OCI-LY3 (cell line): ENCODE data around the gene RCAN3.

Experiments used
- EZH2phosphoT487 ChIP-seq: fragments of 200-600 bp; shearing (Covaris generic); IDR thresholded peaks from 2 replicates; pipeline ENCODE4 v1.6.1; 2018; ENCODE audit warnings: antibody characterized with exemption, mixed run types, low read depth
- TF ChIP-seq, protein P1 (sequence below): fragments of 200-600, 300-600 bp; sonication (generic); IDR thresholded peaks from 2 replicates; pipeline ENCODE4 v1.5.1; 2014; ENCODE audit warnings: antibody characterized with exemption, low read length, low read depth

DNA sequence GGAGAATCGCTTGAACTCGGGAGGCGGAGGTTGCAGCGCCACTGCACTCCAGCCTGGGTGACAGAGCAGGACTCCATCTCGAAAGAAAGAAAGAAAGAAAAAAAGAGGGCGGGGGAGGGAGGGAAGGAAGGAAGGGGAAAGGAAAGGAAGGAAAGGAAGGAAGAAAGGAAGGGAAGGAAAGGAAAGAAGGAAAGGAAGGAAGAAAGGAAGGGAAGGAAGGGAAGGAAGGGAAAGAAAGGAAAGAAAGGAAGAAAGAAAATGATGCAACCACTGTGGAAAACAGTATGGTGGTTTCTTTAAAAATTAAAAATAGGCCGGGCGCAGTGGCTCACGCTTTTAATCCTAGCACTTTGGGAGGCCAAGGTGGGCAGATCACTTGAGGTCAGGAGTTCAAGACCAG lies 15.2 kb upstream of the RCAN3 start:
- TF ChIP-seq, protein P1, sequence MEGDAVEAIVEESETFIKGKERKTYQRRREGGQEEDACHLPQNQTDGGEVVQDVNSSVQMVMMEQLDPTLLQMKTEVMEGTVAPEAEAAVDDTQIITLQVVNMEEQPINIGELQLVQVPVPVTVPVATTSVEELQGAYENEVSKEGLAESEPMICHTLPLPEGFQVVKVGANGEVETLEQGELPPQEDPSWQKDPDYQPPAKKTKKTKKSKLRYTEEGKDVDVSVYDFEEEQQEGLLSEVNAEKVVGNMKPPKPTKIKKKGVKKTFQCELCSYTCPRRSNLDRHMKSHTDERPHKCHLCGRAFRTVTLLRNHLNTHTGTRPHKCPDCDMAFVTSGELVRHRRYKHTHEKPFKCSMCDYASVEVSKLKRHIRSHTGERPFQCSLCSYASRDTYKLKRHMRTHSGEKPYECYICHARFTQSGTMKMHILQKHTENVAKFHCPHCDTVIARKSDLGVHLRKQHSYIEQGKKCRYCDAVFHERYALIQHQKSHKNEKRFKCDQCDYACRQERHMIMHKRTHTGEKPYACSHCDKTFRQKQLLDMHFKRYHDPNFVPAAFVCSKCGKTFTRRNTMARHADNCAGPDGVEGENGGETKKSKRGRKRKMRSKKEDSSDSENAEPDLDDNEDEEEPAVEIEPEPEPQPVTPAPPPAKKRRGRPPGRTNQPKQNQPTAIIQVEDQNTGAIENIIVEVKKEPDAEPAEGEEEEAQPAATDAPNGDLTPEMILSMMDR: no peak
- no peak for TF ChIP-seq EZH2phosphoT487
